GM06990 (cell line): ENCODE data around the gene FEM1B.

Experiments used
- DNase-seq: peaks from one replicate; pipeline ENCODE4 v3.0.0-alpha.2; 2011; ENCODE audit not compliant: insufficient read length; ENCODE audit errors: extremely low read depth
- H3K27me3 ChIP-seq: replicated peaks from 2 replicates; pipeline ENCODE4 v1.6.0; 2011; ENCODE audit warnings: low read length; ENCODE audit not compliant: control insufficient read depth, insufficient read depth
- H3K36me3 ChIP-seq: 2 replicates; pipeline ENCODE4 v1.5.1; 2011; ENCODE audit warnings: low read length; ENCODE audit not compliant: control insufficient read depth, insufficient read depth
- H3K4me3 ChIP-seq: replicated peaks from 2 replicates; pipeline ENCODE4 v1.5.1; 2011; ENCODE audit warnings: low read depth, mild to moderate bottlenecking, control low read depth, low read length
- TF ChIP-seq, protein P1 (sequence below): IDR thresholded peaks from 2 replicates; pipeline ENCODE4 v1.5.1; 2011; ENCODE audit warnings: low read length, control low read depth, mild to moderate bottlenecking, inconsistent platforms; ENCODE audit not compliant: insufficient read depth, poor library complexity, severe bottlenecking

FEM1B gene

DNA sequence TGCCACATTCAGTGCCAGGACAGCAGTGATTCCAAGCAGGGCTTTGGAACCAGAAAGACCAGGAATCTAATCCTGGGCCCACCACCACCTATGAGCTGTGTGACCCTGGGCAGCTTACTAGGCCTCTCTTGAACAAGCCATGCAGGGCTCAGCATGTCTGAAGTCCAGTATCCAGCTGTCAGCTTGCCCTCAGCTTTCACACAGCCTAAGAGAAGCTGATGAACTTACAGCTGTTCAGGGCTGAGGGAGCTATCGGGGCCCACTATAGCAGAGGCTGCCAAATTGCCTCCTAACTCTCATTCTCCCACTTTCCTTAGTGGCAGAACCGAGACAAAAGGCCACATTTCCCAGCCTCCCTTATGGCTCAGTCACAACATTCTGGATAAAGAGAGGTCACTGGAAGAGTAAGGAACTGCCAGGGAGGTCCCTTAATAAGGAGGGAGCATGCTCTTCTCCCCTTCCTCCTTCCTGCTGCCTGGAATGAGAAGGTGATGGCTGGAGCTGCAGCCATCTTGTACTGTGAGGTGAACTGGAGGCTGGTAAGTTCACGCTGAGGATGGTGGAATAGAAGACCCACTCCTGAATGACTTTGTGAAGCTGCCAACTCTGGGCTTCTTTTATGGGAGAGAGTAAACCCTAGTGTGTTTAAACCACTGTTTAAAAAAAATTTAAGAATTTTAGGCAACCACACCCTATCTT is 34.5 kb downstream of the FEM1B start:
- H3K4me3 ChIP-seq: no peak overlapping the region
- DNase-seq: no peak
- TF ChIP-seq, protein P1, sequence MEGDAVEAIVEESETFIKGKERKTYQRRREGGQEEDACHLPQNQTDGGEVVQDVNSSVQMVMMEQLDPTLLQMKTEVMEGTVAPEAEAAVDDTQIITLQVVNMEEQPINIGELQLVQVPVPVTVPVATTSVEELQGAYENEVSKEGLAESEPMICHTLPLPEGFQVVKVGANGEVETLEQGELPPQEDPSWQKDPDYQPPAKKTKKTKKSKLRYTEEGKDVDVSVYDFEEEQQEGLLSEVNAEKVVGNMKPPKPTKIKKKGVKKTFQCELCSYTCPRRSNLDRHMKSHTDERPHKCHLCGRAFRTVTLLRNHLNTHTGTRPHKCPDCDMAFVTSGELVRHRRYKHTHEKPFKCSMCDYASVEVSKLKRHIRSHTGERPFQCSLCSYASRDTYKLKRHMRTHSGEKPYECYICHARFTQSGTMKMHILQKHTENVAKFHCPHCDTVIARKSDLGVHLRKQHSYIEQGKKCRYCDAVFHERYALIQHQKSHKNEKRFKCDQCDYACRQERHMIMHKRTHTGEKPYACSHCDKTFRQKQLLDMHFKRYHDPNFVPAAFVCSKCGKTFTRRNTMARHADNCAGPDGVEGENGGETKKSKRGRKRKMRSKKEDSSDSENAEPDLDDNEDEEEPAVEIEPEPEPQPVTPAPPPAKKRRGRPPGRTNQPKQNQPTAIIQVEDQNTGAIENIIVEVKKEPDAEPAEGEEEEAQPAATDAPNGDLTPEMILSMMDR: no peak
- no peaks in the 10 kb centered on the region; the same call in 1 of the 2 replicates for H3K27me3 ChIP-seq
- H3K36me3 ChIP-seq: no peaks in the 10 kb centered on the region

DNA sequence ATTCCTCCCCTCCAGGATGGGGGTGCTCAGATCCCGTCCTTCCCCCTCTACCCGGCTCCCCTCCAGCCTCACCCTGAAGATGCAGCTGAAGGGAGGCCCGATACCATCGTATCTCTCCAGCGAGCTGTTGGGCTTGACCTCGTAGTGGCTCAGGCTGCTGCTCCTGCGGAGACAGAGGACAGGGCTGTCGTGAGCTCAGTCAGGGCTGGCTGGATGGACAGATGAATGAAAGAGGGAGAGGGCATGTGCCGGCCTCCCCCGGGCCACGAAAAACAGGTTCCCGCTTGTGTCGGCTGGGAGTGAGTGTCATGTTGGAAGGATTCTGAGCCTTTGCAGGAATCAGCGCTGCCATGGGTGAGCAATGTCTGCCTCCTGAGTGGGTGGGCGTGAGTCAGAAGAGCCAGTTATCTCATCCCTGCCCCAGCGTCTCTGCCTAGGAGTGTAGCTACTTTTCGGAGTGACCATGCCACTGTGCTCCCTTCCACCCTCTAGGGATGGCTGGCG is 35.2 kb downstream of the FEM1B start:
- no peaks in the 10 kb centered on the region for H3K36me3 ChIP-seq
- no peak for DNase-seq
- no peak overlapping the region for H3K4me3 ChIP-seq
- TF ChIP-seq, protein P1: no peak
- no peaks in the 10 kb centered on the region; the same call in 1 of the 2 replicates for H3K27me3 ChIP-seq

DNA sequence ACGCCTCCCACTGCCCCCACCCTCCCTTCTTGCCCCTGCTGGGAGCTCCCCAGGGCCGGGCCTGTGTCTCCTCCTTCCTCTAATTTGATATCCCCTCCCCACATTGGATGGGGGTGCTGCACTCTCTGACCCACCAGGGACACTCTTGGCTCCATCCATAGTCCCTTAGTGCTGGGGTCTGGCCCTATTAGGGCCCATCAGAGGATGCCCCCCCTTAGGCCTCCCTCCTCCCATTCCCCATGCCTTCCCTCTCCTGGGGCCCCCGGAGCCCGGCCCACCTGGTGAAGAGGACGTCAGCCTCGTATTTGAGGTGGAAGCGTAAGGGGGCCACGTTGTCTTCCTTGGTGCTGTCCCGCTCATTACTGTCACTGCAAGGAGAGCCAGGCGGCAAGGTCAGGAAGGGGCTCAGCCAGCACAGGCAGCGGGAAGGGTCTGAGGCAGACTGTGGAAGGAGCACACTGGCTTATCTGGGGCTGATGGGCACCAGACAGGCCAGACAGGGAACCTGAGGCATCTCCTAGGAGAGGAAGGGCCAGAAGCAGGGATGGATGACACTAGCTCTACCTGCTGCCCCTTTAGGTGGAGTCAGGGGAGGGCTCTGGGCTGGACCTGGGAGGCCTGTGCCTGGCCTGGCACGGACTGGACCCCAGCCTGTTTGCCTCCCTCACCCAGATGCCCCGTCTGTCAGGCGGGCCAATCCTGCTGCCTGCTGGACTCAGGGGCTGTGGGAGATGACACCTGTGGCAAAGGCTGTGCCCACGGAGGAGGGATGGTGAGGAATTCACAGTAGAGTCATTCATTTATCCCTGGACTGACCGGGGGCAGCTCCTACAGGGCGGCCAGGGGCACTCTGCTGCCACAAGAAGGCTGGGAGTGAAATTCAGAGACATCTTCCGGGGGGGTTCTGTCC is 36.2 kb downstream of the FEM1B start:
- Histone ChIP-seq H3K4me3 (no peak overlapping the region), H3K36me3 (no peaks in the 10 kb centered on the region), H3K27me3 (no peaks in the 10 kb centered on the region; the same call in 1 of the 2 replicates)
- DNase-seq: no peak
- TF ChIP-seq, protein P1: no peak

DNA sequence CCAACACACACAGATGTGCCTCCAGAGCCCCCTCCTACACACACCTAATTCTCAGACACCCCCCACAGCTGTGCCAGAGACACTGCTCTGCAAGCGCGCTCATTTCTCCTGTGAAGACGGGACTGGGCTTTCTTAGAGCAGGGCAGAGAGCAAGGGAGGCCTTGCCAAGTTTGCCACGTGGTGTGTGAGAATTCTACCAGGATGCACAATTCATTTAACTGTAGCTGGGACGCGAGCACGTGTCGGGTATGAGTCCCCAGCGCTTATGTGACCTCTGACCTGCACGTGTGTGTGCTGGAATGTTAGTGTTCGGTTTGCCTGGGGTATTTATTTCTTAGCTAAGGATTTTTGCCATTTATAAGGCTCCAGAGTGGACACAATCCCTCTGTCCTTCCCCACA is 37.0 kb downstream of the FEM1B start:
- TF ChIP-seq, protein P1: no peak
- Histone ChIP-seq H3K36me3 (no peaks in the 10 kb centered on the region), H3K27me3 (no peaks in the 10 kb centered on the region; the same call in 1 of the 2 replicates), H3K4me3 (no peak overlapping the region)
- DNase-seq: no peak

DNA sequence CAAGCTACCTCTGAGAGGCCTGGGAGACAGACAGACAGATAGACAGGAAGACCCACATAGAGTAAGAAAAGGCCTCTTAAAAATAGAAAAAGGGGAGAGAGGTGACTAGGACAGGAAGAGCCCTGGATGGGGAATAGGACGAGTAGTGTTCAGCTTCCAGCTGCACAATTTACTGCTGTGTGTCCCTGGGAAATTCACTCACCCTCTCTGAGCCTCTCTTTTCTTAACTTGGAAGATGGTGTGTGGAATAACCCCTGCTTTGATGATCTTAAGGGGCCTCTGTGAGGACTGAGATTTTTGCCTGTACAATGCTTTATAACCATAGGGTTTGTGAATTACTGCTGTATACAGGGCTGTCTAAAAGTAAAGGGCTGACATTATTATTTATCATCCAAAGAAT is 37.5 kb downstream of the FEM1B start:
- Histone ChIP-seq H3K27me3 (no peaks in the 10 kb centered on the region; the same call in 1 of the 2 replicates), H3K36me3 (no peaks in the 10 kb centered on the region), H3K4me3 (no peak overlapping the region)
- DNase-seq: no peak
- TF ChIP-seq, protein P1: no peak
